IPS-20b (cell line): ENCODE measurements around the gene GALNT9.
"Not testable (repeated sequence)": the region's sequence is repeated elsewhere in the genome, so short reads cannot be mapped to it uniquely, and the experiment has no call there.

Source experiments
- H3K27ac ChIP-seq: one replicate; pipeline ENCODE4 v1.5.1; 2013; ENCODE audit warnings: low read length
- H3K27me3 ChIP-seq: 2 replicates; pipeline ENCODE4 v1.6.1; 2013; ENCODE audit warnings: mild to moderate bottlenecking, low read length, inconsistent platforms; ENCODE audit not compliant: insufficient read depth
- H3K36me3 ChIP-seq: 2 replicates; pipeline ENCODE4 v1.6.1; 2013; ENCODE audit warnings: low read depth, mild to moderate bottlenecking, inconsistent platforms, low read length, moderate library complexity; ENCODE audit not compliant: insufficient read depth
- H3K4me1 ChIP-seq: 2 replicates; pipeline ENCODE4 v1.6.1; 2013; ENCODE audit warnings: mild to moderate bottlenecking, control low read depth, inconsistent platforms, low read length, moderate library complexity; ENCODE audit not compliant: insufficient read depth
- H3K4me3 ChIP-seq: 2 replicates; pipeline ENCODE4 v1.5.1; 2013; ENCODE audit warnings: mild to moderate bottlenecking, low read length, inconsistent platforms
- H3K9ac ChIP-seq: 2 replicates; pipeline ENCODE4 v1.6.1; 2013; ENCODE audit warnings: low read depth, mild to moderate bottlenecking, inconsistent platforms, low read length, moderate library complexity
- H3K9me3 ChIP-seq: 2 replicates; pipeline ENCODE4 v1.6.1; 2013; ENCODE audit warnings: mild to moderate bottlenecking, low read depth, low read length, inconsistent platforms; ENCODE audit not compliant: insufficient read depth

Gene GALNT9

DNA sequence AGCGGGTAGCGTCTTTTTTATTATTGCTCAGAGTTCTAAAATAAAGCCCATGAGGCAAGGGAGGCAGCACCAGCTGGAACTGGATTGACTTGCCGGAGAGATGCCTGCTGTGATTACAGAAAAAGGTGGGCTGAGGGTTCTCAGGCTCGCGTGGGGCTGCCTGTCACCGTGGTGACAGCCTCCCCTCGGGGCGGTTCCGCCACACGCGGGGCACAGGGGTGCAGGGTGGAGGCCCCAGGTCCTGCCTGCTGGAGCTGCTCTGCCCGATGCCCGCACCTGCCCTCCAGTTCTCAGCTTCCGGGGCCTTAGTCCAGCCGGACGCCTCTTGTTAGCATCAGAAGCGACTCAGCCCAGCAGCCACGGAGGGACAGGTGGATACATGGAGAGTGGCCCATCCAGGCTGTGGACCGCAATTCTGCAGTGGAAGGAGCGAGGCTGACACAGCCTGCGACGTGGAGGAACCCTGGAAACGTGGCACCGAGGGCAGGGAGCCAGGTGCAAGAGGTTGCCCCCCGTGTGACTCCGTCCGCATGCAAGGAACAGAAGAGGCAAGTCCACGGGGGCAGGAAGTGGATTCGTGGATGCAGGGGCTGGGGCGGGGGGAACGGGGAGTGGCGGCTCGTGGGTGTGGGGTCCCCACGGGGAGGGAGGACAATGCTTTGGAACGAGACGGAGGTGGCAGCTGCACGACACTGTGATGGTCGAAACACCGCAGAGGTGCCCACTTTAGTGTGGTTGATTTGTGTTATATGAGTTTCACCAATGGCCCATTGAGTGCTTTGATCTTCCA is 79.5 kb downstream of the GALNT9 start:
- Histone ChIP-seq H3K4me3 (no peak overlapping the region), H3K4me1 (peaks cover 4% of the 10 kb centered on the region; the same call in 1 of the 2 replicates), H3K27ac (no peak overlapping the region), H3K9ac (no peak overlapping the region), H3K27me3 (peaks cover 22% of the 10 kb centered on the region), H3K9me3 (no peaks in the 10 kb centered on the region), H3K36me3 (no peaks in the 10 kb centered on the region)

- no peak overlapping the region for H3K27ac ChIP-seq
- no peak overlapping the region for H3K9ac ChIP-seq
- no peaks in the 10 kb centered on the region for H3K9me3 ChIP-seq
- no peak overlapping the region for H3K4me3 ChIP-seq
- H3K36me3 ChIP-seq: no peaks in the 10 kb centered on the region
- H3K27me3 ChIP-seq: peaks cover 17% of the 10 kb centered on the region
- no peaks in the 10 kb centered on the region for H3K4me1 ChIP-seq
These were observed 80.8 kb downstream of the GALNT9 start for GRCh38 chr12:132248453-132249167.

DNA sequence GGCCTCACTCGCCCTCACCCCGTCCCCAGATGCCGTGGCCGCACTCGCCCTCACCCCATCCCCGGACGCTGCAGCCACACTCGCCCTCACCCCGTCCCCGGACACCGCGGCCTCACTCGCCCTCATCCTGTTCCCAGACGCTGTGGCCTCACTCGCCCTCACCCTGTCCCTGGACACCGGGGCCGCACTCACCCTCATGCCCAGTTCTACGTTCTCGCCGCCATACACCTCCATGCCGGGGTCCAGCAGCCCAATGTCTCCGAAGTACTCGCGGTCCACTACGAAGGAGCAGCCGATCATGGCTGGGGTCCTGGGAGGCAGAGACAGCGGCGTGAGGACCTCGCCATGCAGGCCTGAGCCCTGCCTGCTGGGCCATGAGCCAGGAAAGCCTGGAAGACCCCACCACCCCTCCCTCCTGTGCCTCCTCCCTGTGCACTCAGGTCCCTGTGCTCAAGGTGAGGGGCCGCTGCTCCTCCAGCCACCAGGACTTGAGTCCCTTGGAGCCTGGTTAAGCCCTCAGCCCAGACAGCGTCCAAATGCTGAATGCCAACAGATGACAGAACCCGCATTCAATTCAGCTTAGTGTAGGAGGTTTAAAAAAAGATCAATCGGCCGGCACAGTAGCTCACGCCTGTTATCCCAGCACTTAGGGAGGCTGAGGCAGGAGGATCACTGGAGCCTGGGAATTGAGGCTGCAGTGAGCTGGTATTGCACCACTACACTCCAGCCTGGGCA is 81.5 kb downstream of the GALNT9 start:
- Histone ChIP-seq H3K27me3 (peaks cover 17% of the 10 kb centered on the region), H3K4me3 (no peak overlapping the region), H3K4me1 (no peaks in the 10 kb centered on the region), H3K9me3 (no peaks in the 10 kb centered on the region), H3K9ac (no peak overlapping the region), H3K27ac (no peak overlapping the region), H3K36me3 (no peaks in the 10 kb centered on the region)

GRCh38 chr12:132246997-132247717 is 82.2 kb downstream of the GALNT9 start:
- H3K36me3 ChIP-seq: no peaks in the 10 kb centered on the region
- peaks cover 17% of the 10 kb centered on the region for H3K27me3 ChIP-seq
- no peaks in the 10 kb centered on the region for H3K4me1 ChIP-seq
- no peak overlapping the region for H3K27ac ChIP-seq
- no peaks in the 10 kb centered on the region for H3K9me3 ChIP-seq
- no peak overlapping the region for H3K9ac ChIP-seq
- no peak overlapping the region for H3K4me3 ChIP-seq

GRCh38 chr12:132245521-132246101 is 83.8 kb downstream of the GALNT9 start:
- Histone ChIP-seq H3K4me3 (no peak overlapping the region), H3K27me3 (peaks cover 17% of the 10 kb centered on the region), H3K36me3 (no peaks in the 10 kb centered on the region), H3K4me1 (no peaks in the 10 kb centered on the region), H3K27ac (no peak overlapping the region), H3K9ac (no peak overlapping the region), H3K9me3 (no peaks in the 10 kb centered on the region)

- H3K36me3 ChIP-seq: no peaks in the 10 kb centered on the region
- no peak overlapping the region for H3K4me3 ChIP-seq
- no peak overlapping the region for H3K9ac ChIP-seq
- peaks cover 18% of the 10 kb centered on the region for H3K27me3 ChIP-seq
- no peaks in the 10 kb centered on the region for H3K4me1 ChIP-seq
- H3K9me3 ChIP-seq: no peaks in the 10 kb centered on the region
- no peak overlapping the region for H3K27ac ChIP-seq
These were observed 84.6 kb downstream of the GALNT9 start for GRCh38 chr12:132244724-132245295.

DNA sequence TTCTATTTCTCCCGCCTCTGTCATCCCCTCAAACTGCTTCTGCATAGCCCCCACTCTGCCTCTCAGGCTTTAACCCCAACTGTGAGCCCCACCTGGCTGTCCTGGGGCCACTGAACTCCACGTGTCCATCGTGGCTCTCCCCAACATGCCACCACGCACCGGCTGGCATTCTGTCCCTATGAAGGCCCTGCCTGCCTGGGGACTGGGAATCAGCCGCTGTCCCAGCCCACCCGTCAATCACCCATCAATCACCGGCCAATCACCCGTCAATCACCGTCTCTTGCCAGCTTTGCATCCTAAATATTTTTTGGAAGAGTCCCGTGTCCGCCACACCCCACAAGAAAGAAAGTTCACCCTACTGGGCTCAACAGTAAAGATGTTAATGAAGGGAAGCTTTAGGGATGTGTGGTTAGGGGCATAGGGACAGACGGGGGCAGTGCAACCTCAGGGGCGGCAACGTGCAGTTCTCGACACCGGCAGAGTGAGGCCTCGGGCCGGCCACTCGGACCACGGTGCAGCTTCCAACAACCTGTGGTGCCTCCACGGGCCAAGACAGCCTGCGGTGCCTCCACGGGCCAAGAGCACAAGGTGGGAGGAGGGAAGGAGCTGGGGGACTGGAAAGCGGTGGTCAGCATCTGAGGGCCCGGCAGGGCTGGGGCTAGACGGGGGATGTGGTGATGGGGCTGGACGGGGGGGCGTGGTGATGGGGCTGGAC is 85.6 kb downstream of the GALNT9 start:
- no peaks in the 10 kb centered on the region for H3K4me1 ChIP-seq
- H3K9ac ChIP-seq: no peak overlapping the region
- no peak overlapping the region for H3K27ac ChIP-seq
- no peaks in the 10 kb centered on the region for H3K9me3 ChIP-seq
- no peak overlapping the region for H3K4me3 ChIP-seq
- no peaks in the 10 kb centered on the region for H3K36me3 ChIP-seq
- H3K27me3 ChIP-seq: peaks cover 17% of the 10 kb centered on the region

DNA sequence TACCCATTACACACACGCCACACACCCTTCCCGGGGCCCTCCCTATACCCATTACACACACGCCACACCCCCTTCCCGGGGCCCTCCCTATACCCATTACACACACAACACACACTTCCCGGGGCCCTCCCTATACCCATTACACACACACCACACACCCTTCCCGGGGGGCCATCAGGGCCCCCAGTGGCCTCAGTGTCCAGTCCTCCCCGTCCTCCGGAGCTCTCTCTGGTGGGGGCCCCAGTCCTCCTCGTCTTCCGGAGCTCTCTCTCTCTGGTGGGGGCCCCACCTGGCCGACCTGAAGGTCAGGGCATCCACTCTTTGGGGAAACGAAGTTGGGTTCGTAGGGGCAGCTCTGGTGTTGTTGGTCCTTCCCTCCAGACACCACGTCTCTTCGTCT is 86.2 kb downstream of the GALNT9 start:
- H3K27ac ChIP-seq, H3K4me3 ChIP-seq, H3K9ac ChIP-seq, H3K9me3 ChIP-seq, H3K36me3 ChIP-seq, H3K4me1 ChIP-seq: not testable (repeated sequence)
- H3K27me3 ChIP-seq: peaks cover 11% of the 10 kb centered on the region

- H3K27me3 ChIP-seq: peaks cover 14% of the 10 kb centered on the region
- H3K4me3 ChIP-seq, H3K9ac ChIP-seq, H3K27ac ChIP-seq, H3K4me1 ChIP-seq, H3K36me3 ChIP-seq, H3K9me3 ChIP-seq: not testable (repeated sequence)
These were observed 88.8 kb downstream of the GALNT9 start for GRCh38 chr12:132240669-132241007.

DNA sequence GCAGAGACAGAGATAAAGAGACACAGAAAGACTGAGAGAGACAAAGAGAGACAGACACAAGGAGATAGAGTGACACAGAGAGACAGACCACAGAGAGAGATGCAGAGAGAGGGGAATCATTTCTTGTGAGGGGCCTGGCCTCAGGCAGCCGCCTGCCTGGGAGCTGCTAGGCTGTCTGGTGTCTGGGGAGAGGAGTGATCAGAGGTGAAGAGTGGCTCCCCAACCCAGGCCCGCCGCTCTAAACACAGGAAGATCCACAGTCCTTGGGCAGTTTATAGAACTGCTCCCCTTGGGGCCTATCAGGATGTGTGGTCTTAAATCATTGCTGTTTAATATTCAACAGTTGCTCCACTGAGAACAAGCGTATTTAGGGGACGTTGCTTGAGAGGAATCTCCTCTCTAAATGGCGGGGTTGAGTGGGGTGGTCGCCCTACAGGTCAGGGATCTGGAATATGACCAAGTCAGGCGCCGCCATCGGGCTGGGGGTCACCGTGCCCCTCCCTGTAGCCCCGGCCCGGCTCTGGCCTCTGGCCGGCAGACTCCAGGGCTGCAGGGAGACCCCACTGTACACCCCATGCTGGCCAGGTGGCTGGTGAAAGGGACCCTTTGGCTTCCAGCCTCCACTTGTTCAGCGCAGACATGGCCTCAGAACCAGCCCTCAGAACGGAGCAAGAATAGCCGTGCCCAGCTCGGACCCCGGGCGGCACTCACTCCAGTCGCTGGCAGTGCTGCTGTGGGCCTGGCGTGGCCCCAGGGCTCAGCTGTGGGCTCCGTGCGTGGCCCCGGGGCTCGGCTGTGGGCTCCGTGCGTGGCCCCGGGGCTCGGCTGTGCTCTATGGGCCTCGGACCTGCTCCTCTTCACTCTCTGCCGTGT is 89.4 kb downstream of the GALNT9 start:
- H3K9me3 ChIP-seq: no peaks in the 10 kb centered on the region
- H3K27ac ChIP-seq: no peak overlapping the region
- no peak overlapping the region for H3K4me3 ChIP-seq

More for the DNA sequence above, 89.4 kb downstream of the GALNT9 start:
- Histone ChIP-seq H3K4me1 (no peaks in the 10 kb centered on the region), H3K9ac (no peak overlapping the region), H3K36me3 (no peaks in the 10 kb centered on the region), H3K27me3 (peaks cover 14% of the 10 kb centered on the region)
